CD14-positive monocyte (primary cell): ENCODE data around the gene GPR132. TPM values are rescaled to one million over a fixed set of nuclear protein-coding genes. Genes with fewer than 3 reads are reported as not detected.
"Not testable (repeated sequence)": the region's sequence is repeated elsewhere in the genome, so short reads cannot be mapped to it uniquely, and the experiment has no call there.

ENCODE experiments used
- DNase-seq, 3 donors: peaks; one replicate each; pipeline ENCODE4 v3.0.0-alpha.2; 2011 to 2022
- H2AFZ ChIP-seq: 2 replicates; pipeline ENCODE4 v1.6.0; 2012; ENCODE audit warnings: mild to moderate bottlenecking, low read depth, low read length, inconsistent platforms; ENCODE audit not compliant: insufficient read depth, poor library complexity, severe bottlenecking
- H3K27ac ChIP-seq, 2 donors: 1 replicate in 1 of 2; 2 replicates in 1 of 2; pipeline ENCODE4 v1.5.1; 2012 to 2013; ENCODE audit warnings: low read length in 2 of 2, control low read depth in 1 of 2, inconsistent platforms in 1 of 2, low read depth in 1 of 2, mild to moderate bottlenecking in 1 of 2
- H3K27me3 ChIP-seq, 2 donors: one replicate each; pipeline versions ENCODE4 v1.6.0 to v1.6.1; 2011 to 2013; ENCODE audit warnings: low read length in 2 of 2; ENCODE audit not compliant: control insufficient read depth in 2 of 2, insufficient read depth in 2 of 2
- H3K36me3 ChIP-seq, 2 donors: replicated peaks in 1 of 2; 1 replicate in 1 of 2; 2 replicates in 1 of 2; pipeline versions ENCODE4 v1.5.1 to v1.6.1; 2012 to 2013; ENCODE audit warnings: low read length in 2 of 2, control low read depth in 1 of 2, inconsistent platforms in 1 of 2, mild to moderate bottlenecking in 1 of 2; ENCODE audit not compliant: insufficient read depth in 2 of 2, control insufficient read depth in 1 of 2
- H3K4me1 ChIP-seq, 2 donors: 1 replicate in 1 of 2; 2 replicates in 1 of 2; pipeline versions ENCODE4 v1.5.1 to v1.6.1; 2012 to 2013; ENCODE audit warnings: low read length in 2 of 2, control low read depth in 1 of 2, inconsistent platforms in 1 of 2, mild to moderate bottlenecking in 1 of 2, moderate library complexity in 1 of 2; ENCODE audit not compliant: insufficient read depth in 2 of 2, control insufficient read depth in 1 of 2
- H3K4me2 ChIP-seq: replicated peaks from 2 replicates; pipeline ENCODE3; 2012; ENCODE audit warnings: low read length, moderate library complexity, mild to moderate bottlenecking; ENCODE audit not compliant: poor library complexity, severe bottlenecking; ENCODE audit errors: extremely low read depth
- H3K4me3 ChIP-seq, 3 experiments: fragments of 200-600 bp in 1 of 3; sonication (generic) in 1 of 3; replicated peaks in 1 of 3; 1 replicate in 2 of 3; 2 replicates in 1 of 3; pipeline ENCODE4 v1.5.1; 2011 to 2013; ENCODE audit warnings: low read length in 3 of 3, mild to moderate bottlenecking in 3 of 3, control low read depth in 2 of 3, low read depth in 2 of 3, inconsistent platforms in 1 of 3, moderate library complexity in 1 of 3
- H3K79me2 ChIP-seq: 2 replicates; pipeline ENCODE4 v1.6.0; 2012; ENCODE audit warnings: mild to moderate bottlenecking, control low read depth, inconsistent platforms, low read length, moderate library complexity; ENCODE audit not compliant: insufficient read depth
- H3K9ac ChIP-seq: 2 replicates; pipeline ENCODE4 v1.6.0; 2017; ENCODE audit warnings: low read length, mild to moderate bottlenecking; ENCODE audit not compliant: insufficient read depth, poor library complexity, severe bottlenecking
- H3K9me3 ChIP-seq, 2 donors: replicated peaks in 1 of 2; 1 replicate in 1 of 2; 2 replicates in 1 of 2; pipeline versions ENCODE4 v1.5.1 to v1.6.1; 2012 to 2013; ENCODE audit warnings: low read length in 2 of 2, control low read depth in 1 of 2; ENCODE audit not compliant: control insufficient read depth in 1 of 2, insufficient read depth in 1 of 2
- H4K20me1 ChIP-seq: 2 replicates; pipeline ENCODE4 v1.6.0; 2012; ENCODE audit warnings: mild to moderate bottlenecking, low read length, control low read depth, moderate library complexity; ENCODE audit not compliant: insufficient read depth
- H3K27ac Mint-ChIP-seq, 7 donors: one replicate each; pipeline ENCODE4 v1.8.0; 2020; ENCODE audit warnings: mild to moderate bottlenecking in 7 of 7, mixed read lengths in 7 of 7, moderate library complexity in 6 of 7, inconsistent platforms in 2 of 7
- H3K27me3 Mint-ChIP-seq, 3 donors: one replicate each; pipeline ENCODE4 v1.8.0; 2021 to 2022; ENCODE audit warnings: low read depth in 3 of 3, mild to moderate bottlenecking in 3 of 3, mixed read lengths in 3 of 3, moderate library complexity in 3 of 3, inconsistent platforms in 1 of 3
- H3K36me3 Mint-ChIP-seq, 2 donors: one replicate each; pipeline ENCODE4 v1.8.0; 2020; ENCODE audit warnings: mixed read lengths in 2 of 2, inconsistent platforms in 1 of 2, mild to moderate bottlenecking in 1 of 2
- H3K4me1 Mint-ChIP-seq: one replicate; pipeline ENCODE4 v1.8.0; 2020; ENCODE audit warnings: mild to moderate bottlenecking, mixed read lengths
- H3K4me3 Mint-ChIP-seq, 2 donors: one replicate each; pipeline ENCODE4 v1.8.0; 2020; ENCODE audit warnings: mild to moderate bottlenecking in 2 of 2, mixed read lengths in 2 of 2, moderate library complexity in 1 of 2
- H3K9me3 Mint-ChIP-seq, 7 donors: one replicate each; pipeline ENCODE4 v1.8.0; 2020 to 2022; ENCODE audit warnings: mixed read lengths in 7 of 7, mild to moderate bottlenecking in 6 of 7, moderate library complexity in 6 of 7, inconsistent platforms in 2 of 7
- WGBS: methylation state at CpG from one replicate; pipeline ENCODE4 v1.1.5; 2013; ENCODE audit warnings: missing lambda C conversion rate; ENCODE audit not compliant: insufficient coverage; 5-methylcytosine and 5-hydroxymethylcytosine counted together
- intact Hi-C, 2 donors: fragments of 100-400 bp; cut with micrococcal nuclease; formaldehyde crosslinking; loops; one replicate each; pipeline versions ENCODE4 v1.15.0 to v1.15.1; 2023
- polyA plus RNA-seq, 3 donors: library from polyadenylated mRNA; depleted of rRNA in 1 of 3; unstranded in 2 of 3; stranded (reverse) in 1 of 3; fragments of 300-500 nt in 2 of 3; fragments of >200 nt in 1 of 3; fragmentation: Illumina TruSeq in 2 of 3; gene quantifications; 1 replicate in 2 of 3; 2 replicates in 1 of 3; pipeline ENCODE4 v1.2.3, GENCODE V29; 2012 to 2021
- TF ChIP-seq, protein P1 (sequence below): fragments of 200-600 bp; IDR thresholded peaks from one replicate; pipeline ENCODE4 v1.8.0; 2022; ENCODE audit warnings: antibody characterized with exemption, mild to moderate bottlenecking

Gene GPR132
- polyA plus RNA-seq, 3 donors, result 6.3 to 19.0 (median 13.0) TPM

DNA sequence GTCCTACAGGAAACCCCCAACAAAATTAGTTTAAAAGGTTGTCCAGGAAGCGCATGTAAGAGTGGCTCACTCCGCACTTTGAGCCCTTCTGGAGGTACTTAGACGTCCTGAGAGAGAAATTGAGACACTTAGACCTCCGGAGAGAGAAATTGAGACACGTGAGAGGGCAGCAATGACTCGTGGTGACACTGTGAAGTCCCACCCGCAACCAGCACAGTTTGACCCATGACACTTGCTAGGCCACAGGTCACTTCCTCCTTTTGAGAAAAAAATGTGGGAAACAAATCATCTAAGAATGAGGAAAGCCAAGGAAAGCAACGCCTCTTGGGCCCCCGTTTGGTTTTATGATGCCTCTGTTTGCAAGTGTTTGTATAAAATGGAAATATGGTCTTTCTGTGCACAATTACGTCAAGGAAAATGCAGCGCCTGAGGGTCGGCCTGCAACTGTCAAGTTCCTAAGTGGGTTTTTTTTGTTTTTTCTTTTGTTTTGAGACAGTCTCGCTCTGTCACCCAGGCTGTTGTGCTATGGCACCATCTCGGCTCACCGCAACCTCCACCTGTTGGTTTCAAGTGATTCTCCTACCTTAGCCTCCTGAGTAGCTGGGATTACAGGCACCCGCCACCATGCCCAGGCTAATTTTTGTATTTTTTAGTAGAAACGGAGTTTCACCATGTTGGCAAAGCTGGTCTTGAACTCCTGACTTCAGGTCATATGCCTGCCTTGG is 30.8 kb downstream of the GPR132 start:
- Mint-ChIP-seq H3K4me1 (peaks cover 24% of the 10 kb centered on the region), H3K36me3 (peaks cover 3% of the 10 kb centered on the region in 2 donors), H3K4me3 (peak overlapping the region; percentile 20 to 95), H3K9me3 (peaks cover 0 to 2% (median 0%) of the 10 kb centered on the region in 7 donors), H3K27ac (peak overlapping the region; percentile 90 to 96 (median 95)), H3K27me3 (peaks cover 5 to 9% (median 7%) of the 10 kb centered on the region in 3 donors)
- Histone ChIP-seq H4K20me1 (no peaks in the 10 kb centered on the region), H3K9me3 (no peaks in the 10 kb centered on the region), H3K27ac (peak overlapping the region; percentile 78 to 86), H2AFZ (no peak overlapping the region), H3K4me3 (peak overlapping the region in 1 of 3 experiments; percentile 74), H3K79me2 (no peaks in the 10 kb centered on the region), H3K4me2 (no peak overlapping the region), H3K36me3 (no peaks in the 10 kb centered on the region), H3K4me1 (peaks cover 20 to 21% of the 10 kb centered on the region in 2 donors), H3K9ac (no peak overlapping the region), H3K27me3 (no peaks in the 10 kb centered on the region)
- peak; percentile 79 to 90 (median 81) for DNase-seq
- TF ChIP-seq, protein P1, sequence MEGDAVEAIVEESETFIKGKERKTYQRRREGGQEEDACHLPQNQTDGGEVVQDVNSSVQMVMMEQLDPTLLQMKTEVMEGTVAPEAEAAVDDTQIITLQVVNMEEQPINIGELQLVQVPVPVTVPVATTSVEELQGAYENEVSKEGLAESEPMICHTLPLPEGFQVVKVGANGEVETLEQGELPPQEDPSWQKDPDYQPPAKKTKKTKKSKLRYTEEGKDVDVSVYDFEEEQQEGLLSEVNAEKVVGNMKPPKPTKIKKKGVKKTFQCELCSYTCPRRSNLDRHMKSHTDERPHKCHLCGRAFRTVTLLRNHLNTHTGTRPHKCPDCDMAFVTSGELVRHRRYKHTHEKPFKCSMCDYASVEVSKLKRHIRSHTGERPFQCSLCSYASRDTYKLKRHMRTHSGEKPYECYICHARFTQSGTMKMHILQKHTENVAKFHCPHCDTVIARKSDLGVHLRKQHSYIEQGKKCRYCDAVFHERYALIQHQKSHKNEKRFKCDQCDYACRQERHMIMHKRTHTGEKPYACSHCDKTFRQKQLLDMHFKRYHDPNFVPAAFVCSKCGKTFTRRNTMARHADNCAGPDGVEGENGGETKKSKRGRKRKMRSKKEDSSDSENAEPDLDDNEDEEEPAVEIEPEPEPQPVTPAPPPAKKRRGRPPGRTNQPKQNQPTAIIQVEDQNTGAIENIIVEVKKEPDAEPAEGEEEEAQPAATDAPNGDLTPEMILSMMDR, result no peak
- WGBS, result 72% methylated on average over 10 of the region's 17 CpGs
- intact Hi-C loops, result loop anchor here (1.0 kb wide), 2 partner anchors 8 to 9 kb away; no protein-coding TSS in a partner anchor

DNA sequence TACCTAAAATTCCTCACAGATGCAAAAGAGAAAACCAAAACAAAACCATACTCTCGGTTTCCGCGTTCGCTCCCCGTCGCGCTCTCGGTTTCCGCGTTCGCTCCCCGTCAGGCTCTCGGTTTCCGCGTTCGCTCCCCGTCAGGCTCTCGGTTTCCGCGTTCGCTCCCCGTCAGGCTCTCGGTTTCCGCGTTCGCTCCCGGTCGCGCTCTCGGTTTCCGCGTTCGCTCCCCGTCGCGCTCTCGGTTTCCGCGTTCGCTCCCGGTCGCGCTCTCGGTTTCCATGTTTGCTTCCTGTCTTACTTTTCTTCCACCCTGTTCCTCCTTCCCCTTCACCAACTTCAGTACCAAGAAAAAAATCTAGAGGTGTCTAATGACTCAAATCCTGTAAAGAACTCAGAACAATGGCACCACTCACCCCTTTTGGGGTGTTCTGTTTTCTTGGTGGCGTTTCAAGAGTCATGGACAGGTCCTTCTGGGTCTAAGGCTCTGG is 31.8 kb downstream of the GPR132 start:
- H2AFZ ChIP-seq, result peak overlapping the region; percentile 78
- DNase-seq, result peak in 2 of 3 donors; percentile 36 to 44
- H3K9ac ChIP-seq, result peak overlapping the region; percentile 75
- H4K20me1 ChIP-seq, intact Hi-C loops, H3K36me3 ChIP-seq, H3K9me3 Mint-ChIP-seq, H3K9me3 ChIP-seq, H3K79me2 ChIP-seq, H3K27me3 Mint-ChIP-seq, H3K27me3 ChIP-seq, H3K36me3 Mint-ChIP-seq: not testable (repeated sequence)
- H3K27ac Mint-ChIP-seq, result peak overlapping the region; percentile 90 to 96 (median 95)
- peaks cover 24% of the 10 kb centered on the region for H3K4me1 Mint-ChIP-seq
- H3K4me2 ChIP-seq, result peak overlapping the region; percentile 69
- under 1% methylated on average over 21 of the region's 45 CpGs for WGBS
- H3K4me3 ChIP-seq, result peak overlapping the region; percentile 64 to 89 (median 74)
- peaks cover 20 to 21% of the 10 kb centered on the region in 2 donors for H3K4me1 ChIP-seq
- peak overlapping the region; percentile 77 to 95 for H3K4me3 Mint-ChIP-seq
- H3K27ac ChIP-seq, result peak overlapping the region; percentile 78 to 86

DNA sequence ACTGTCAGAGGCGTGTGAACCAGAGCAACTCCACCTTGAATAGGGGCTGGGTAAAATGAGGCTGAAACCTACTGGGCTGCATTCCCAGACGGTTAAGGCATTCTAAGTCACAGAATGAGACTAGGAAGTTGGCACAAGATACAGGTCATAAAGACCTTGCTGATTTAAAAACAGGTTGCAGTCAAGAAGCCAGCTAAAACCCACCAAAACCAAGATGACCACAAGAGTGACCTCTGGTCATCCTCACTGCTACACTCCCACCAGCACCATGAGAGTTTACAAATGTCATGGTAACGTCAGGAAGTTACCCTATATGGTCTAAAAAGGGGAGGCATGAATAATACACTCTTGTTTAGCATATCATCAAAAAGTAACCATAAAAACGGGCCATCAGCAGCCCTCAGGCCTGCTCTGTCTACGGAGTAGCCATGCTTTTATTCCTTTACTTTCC is 32.8 kb downstream of the GPR132 start:
- H3K4me1 ChIP-seq, result peaks cover 21 to 25% of the 10 kb centered on the region in 2 donors
- H3K79me2 ChIP-seq, H3K36me3 Mint-ChIP-seq, H3K9me3 ChIP-seq, DNase-seq, H3K27ac ChIP-seq, intact Hi-C loops, H3K27me3 ChIP-seq, H3K27me3 Mint-ChIP-seq, H4K20me1 ChIP-seq, H3K36me3 ChIP-seq, H3K9me3 Mint-ChIP-seq: not testable (repeated sequence)
- peak overlapping the region; percentile 69 for H3K4me2 ChIP-seq
- Mint-ChIP-seq H3K27ac (peak overlapping the region in 4 of 7 donors; percentile 9 to 96 (median 53)), H3K4me3 (peak overlapping the region in 1 of 2 donors; percentile 77), H3K4me1 (peaks cover 24% of the 10 kb centered on the region)
- H2AFZ ChIP-seq, result peak overlapping the region; percentile 78
- 100% methylated on average over 3 of the region's 5 CpGs for WGBS
- H3K4me3 ChIP-seq, result peak overlapping the region in 1 of 3 experiments; percentile 74
- H3K9ac ChIP-seq, result peak overlapping the region; percentile 75
